HL-60 (cell line): ENCODE results near the gene NOS2.

Source experiments
- DNase-seq, 2 experiments: peaks; one replicate each; pipeline ENCODE4 v3.0.0-alpha.2; 2010 to 2020; ENCODE audit warnings: low read depth in 1 of 2, low spot score in 1 of 2
- H3K27ac ChIP-seq: fragments of 250-450 bp; sonication (Bioruptor Pico); replicated peaks from 2 replicates; pipeline ENCODE4 v1.5.1; 2020; ENCODE audit warnings: mild to moderate bottlenecking, moderate library complexity
- H3K27me3 ChIP-seq: fragments of 250-450 bp; sonication (Bioruptor Pico); 2 replicates; pipeline ENCODE4 v1.5.1; 2021; ENCODE audit warnings: mild to moderate bottlenecking, moderate library complexity; ENCODE audit not compliant: insufficient read depth, poor library complexity, severe bottlenecking
- H3K4me3 ChIP-seq: replicated peaks from 2 replicates; pipeline ENCODE4 v1.5.1; 2011; ENCODE audit warnings: mild to moderate bottlenecking, control low read depth, low read length; ENCODE audit not compliant: insufficient read depth
- CTCF ChIP-seq: IDR thresholded peaks from one replicate; pipeline ENCODE4 v1.5.1; 2011; ENCODE audit warnings: low read length, control low read depth, inconsistent platforms; ENCODE audit not compliant: insufficient read depth
- GABPA ChIP-seq: IDR thresholded peaks from 2 replicates; pipeline ENCODE4 v1.6.1; 2012; ENCODE audit warnings: low read depth
- POLR2AphosphoS5 ChIP-seq: IDR thresholded peaks from 2 replicates; pipeline ENCODE4 v1.6.1; 2012; ENCODE audit warnings: low read depth
- REST ChIP-seq: IDR thresholded peaks from 2 replicates; pipeline ENCODE4 v1.6.1; 2012; ENCODE audit warnings: low read depth; ENCODE audit not compliant: insufficient replicate concordance
- SPI1 ChIP-seq: IDR thresholded peaks from 2 replicates; pipeline ENCODE4 v1.6.1; 2012; ENCODE audit warnings: low read depth, mild to moderate bottlenecking, borderline replicate concordance

NOS2 gene

GRCh38 chr17:27770877-27771276 is 29.5 kb downstream of the NOS2 start:
- TF ChIP-seq REST (no peak), CTCF (no peak)
- no peak for DNase-seq
- H3K27ac ChIP-seq = no peak overlapping the region

DNA sequence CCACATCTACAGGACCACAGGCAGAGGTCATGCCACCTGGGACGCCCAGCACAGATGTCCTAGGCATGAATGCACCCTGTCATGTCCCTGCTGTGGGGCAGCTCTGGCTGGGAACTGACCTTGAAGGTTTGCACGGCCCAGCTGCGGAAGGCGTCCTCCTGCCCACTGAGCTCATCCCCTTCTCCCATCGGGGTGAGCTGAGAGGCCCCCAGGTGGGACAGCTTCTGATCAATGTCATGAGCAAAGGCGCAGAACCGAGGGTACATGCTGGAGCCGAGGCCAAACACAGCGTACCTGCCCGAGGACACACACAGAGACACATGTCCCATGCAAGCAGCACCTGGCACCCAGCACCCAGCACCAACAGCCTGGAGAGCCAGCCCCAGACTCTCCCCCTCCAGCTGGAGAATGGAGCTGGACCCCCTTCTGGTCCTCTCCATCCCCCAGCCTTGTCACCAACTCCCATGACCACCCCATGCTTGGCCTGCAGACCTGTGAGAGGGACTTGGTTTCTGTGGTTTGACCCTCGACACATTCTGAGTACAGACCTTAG is 31.4 kb downstream of the NOS2 start:
- no peaks in the 10 kb centered on the region for H3K27me3 ChIP-seq
- TF ChIP-seq SPI1 = no peak
- no peak for TF ChIP-seq POLR2AphosphoS5
- TF ChIP-seq CTCF = no peak
- TF ChIP-seq REST = no peak
- no peak for TF ChIP-seq GABPA
- H3K4me3 ChIP-seq = no peak overlapping the region
- no peak for DNase-seq
- no peak overlapping the region for H3K27ac ChIP-seq

More at GRCh38 chr17:27770877-27771276, 29.5 kb downstream of the NOS2 start:
- Histone ChIP-seq H3K27me3 (no peaks in the 10 kb centered on the region), H3K4me3 (no peak overlapping the region)

- DNase-seq = no peak
- Histone ChIP-seq H3K27me3 (no peaks in the 10 kb centered on the region), H3K4me3 (no peak overlapping the region), H3K27ac (no peak overlapping the region)
- TF ChIP-seq GABPA (no peak), SPI1 (no peak), CTCF (no peak), POLR2AphosphoS5 (no peak), REST (no peak)
Observed at GRCh38 chr17:27766438-27766837, 33.9 kb downstream of the NOS2 start.
